Measurements from ENCODE around the gene BACH2.
A peak's percentile ranks its signal among the peaks of the same experiment; 100 is the strongest.
"Not testable (repeated sequence)": the region's sequence is repeated elsewhere in the genome, so short reads cannot be mapped to it uniquely, and the experiment has no call there.

The BACH2 gene

GRCh38 chr6:90296341-90297114 lies at the start of gene BACH2:
Gene BACH2, minus strand, starts transcription at chr6:90296843. Its CDS starts 287,999 bp downstream, at chr6:90008844.
- DNase-seq, result peak; percentile 91 to 94

GRCh38 chr6:90343576-90343975 lies 46.9 kb upstream of the BACH2 start:
- DNase-seq, result no peak

GRCh38 chr6:90338409-90338808 lies 41.8 kb upstream of the BACH2 start:
- DNase-seq, result no peak

GRCh38 chr6:90336388-90336947 lies 39.8 kb upstream of the BACH2 start:
- no peak for DNase-seq

- DNase-seq, result no peak
These were observed 37.3 kb upstream of the BACH2 start for GRCh38 chr6:90333928-90334327.

- not testable (repeated sequence) for DNase-seq
These were observed 36.4 kb upstream of the BACH2 start for GRCh38 chr6:90332978-90333543.

- DNase-seq, result no peak
These were observed 32.9 kb upstream of the BACH2 start for GRCh38 chr6:90329386-90330077.

GRCh38 chr6:90328004-90328403 lies 31.4 kb upstream of the BACH2 start:
- no peak for DNase-seq

- no peak for DNase-seq
These were observed 29.9 kb upstream of the BACH2 start for GRCh38 chr6:90326404-90327057.

- no peak for DNase-seq
These were observed 27.1 kb upstream of the BACH2 start for GRCh38 chr6:90323706-90324105.

GRCh38 chr6:90322976-90323474 lies 26.4 kb upstream of the BACH2 start:
- DNase-seq, result no peak

- DNase-seq, result no peak
These were observed 23.5 kb upstream of the BACH2 start for GRCh38 chr6:90319979-90320685.

- DNase-seq, result no peak
These were observed 22.4 kb upstream of the BACH2 start for GRCh38 chr6:90319044-90319443.

GRCh38 chr6:90315986-90316385 lies 19.3 kb upstream of the BACH2 start:
- DNase-seq, result no peak

GRCh38 chr6:90315354-90315950 lies 18.8 kb upstream of the BACH2 start:
- peak in 1 of 2 donors; percentile 52 for DNase-seq

- no peak for DNase-seq
These were observed 17.9 kb upstream of the BACH2 start for GRCh38 chr6:90314514-90314913.

GRCh38 chr6:90311569-90311968 lies 14.9 kb upstream of the BACH2 start:
- DNase-seq, result no peak

- no peak for DNase-seq
These were observed 9.3 kb upstream of the BACH2 start for GRCh38 chr6:90305800-90306448.

- DNase-seq, result peak in 1 of 2 donors; percentile 58
These were observed 7.7 kb upstream of the BACH2 start for GRCh38 chr6:90304308-90304707.

- DNase-seq, result no peak
These were observed 6.4 kb upstream of the BACH2 start for GRCh38 chr6:90303039-90303438.

- no peak for DNase-seq
These were observed 5.7 kb upstream of the BACH2 start for GRCh38 chr6:90302320-90302719.
